HEK293 (cell line): ENCODE measurements around the gene DNAI1.

Experiments used
- MYNN ChIP-seq: fragments of 450-650 bp; formaldehyde crosslinking; IDR thresholded peaks from 2 replicates; pipeline ENCODE4 v1.5.1; 2016; ENCODE audit warnings: missing biosample characterization, missing genetic modification characterization, borderline replicate concordance
- TRIM28 ChIP-seq: IDR thresholded peaks from 2 replicates; pipeline ENCODE4 v1.6.1; 2011; ENCODE audit warnings: low read length, control low read depth, borderline replicate concordance
- ZNF114 ChIP-seq: fragments of 450-650 bp; formaldehyde crosslinking; IDR thresholded peaks from 2 replicates; pipeline ENCODE4 v1.5.0; 2017; ENCODE audit warnings: missing biosample characterization, missing genetic modification characterization
- ZNF629 ChIP-seq: fragments of 450-650 bp; formaldehyde crosslinking; IDR thresholded peaks from 2 replicates; pipeline ENCODE4 v1.5.1; 2017; ENCODE audit warnings: missing biosample characterization, missing genetic modification characterization
- TF ChIP-seq, protein P1 (sequence below): fragments of 450-650 bp; formaldehyde crosslinking; IDR thresholded peaks from 2 replicates; pipeline ENCODE4 v1.5.1; 2016; ENCODE audit warnings: missing biosample characterization, missing genetic modification characterization, low read depth
- TF ChIP-seq, protein P2 (sequence below): fragments of 450-650 bp; formaldehyde crosslinking; IDR thresholded peaks from 2 replicates; pipeline ENCODE4 v1.5.1; 2016; ENCODE audit warnings: missing biosample characterization, missing genetic modification characterization

DNA sequence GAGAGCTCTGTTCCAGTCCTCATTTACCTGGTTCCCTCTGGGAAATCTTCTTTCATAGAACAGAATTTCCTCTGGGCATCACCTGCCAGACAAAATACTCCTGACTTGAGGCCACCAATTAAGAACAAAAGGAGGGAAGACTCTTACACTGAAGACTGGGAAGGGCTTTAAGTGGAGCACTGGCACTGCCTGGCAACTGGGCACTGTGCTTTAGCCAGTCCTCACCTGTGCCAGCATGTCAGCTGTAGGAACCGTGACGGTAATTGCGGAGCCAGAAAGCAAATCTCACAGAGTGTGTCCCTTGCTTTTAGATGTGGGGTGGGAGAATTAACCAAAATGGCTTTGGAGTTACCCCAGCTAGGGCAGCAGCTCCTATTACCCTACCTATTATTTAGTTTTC lies 40.9 kb upstream of the DNAI1 start:
- TF ChIP-seq, protein P1, sequence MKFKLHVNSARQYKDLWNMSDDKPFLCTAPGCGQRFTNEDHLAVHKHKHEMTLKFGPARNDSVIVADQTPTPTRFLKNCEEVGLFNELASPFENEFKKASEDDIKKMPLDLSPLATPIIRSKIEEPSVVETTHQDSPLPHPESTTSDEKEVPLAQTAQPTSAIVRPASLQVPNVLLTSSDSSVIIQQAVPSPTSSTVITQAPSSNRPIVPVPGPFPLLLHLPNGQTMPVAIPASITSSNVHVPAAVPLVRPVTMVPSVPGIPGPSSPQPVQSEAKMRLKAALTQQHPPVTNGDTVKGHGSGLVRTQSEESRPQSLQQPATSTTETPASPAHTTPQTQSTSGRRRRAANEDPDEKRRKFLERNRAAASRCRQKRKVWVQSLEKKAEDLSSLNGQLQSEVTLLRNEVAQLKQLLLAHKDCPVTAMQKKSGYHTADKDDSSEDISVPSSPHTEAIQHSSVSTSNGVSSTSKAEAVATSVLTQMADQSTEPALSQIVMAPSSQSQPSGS (tag by site-specific recombination): no peak
- no peak for TF ChIP-seq ZNF629
- TF ChIP-seq TRIM28: no peak
- TF ChIP-seq, protein P2, sequence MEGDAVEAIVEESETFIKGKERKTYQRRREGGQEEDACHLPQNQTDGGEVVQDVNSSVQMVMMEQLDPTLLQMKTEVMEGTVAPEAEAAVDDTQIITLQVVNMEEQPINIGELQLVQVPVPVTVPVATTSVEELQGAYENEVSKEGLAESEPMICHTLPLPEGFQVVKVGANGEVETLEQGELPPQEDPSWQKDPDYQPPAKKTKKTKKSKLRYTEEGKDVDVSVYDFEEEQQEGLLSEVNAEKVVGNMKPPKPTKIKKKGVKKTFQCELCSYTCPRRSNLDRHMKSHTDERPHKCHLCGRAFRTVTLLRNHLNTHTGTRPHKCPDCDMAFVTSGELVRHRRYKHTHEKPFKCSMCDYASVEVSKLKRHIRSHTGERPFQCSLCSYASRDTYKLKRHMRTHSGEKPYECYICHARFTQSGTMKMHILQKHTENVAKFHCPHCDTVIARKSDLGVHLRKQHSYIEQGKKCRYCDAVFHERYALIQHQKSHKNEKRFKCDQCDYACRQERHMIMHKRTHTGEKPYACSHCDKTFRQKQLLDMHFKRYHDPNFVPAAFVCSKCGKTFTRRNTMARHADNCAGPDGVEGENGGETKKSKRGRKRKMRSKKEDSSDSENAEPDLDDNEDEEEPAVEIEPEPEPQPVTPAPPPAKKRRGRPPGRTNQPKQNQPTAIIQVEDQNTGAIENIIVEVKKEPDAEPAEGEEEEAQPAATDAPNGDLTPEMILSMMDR (tag by site-specific recombination): no peak
- TF ChIP-seq MYNN: no peak
- no peak for TF ChIP-seq ZNF114 (tag by site-specific recombination)
